ENCODE data around the gene RNF10. TPM values are rescaled to one million over a fixed set of nuclear protein-coding genes. Genes with fewer than 3 reads are reported as not detected.

The RNF10 gene
- total RNA-seq, 4 donors from 2014 or later: 201 to 306 (median 264) TPM

- H3K27ac ChIP-seq: peak overlapping the region in 1 of 4 donors; percentile 5
- DNase-seq (ENCODE audit: low spot score in 2 of 2): no peak
- no peak overlapping the region for H3K4me3 ChIP-seq
- peaks cover 8 to 100% (median 38%) of the 10 kb centered on the region in 3 donors for H3K36me3 ChIP-seq
- peaks cover 0 to 11% (median 0%) of the 10 kb centered on the region in 4 donors for H3K4me1 ChIP-seq
- no peak for TF ChIP-seq CTCF (IDR thresholded peaks at IDR 0.05)
- TF ChIP-seq POLR2A (IDR thresholded peaks at IDR 0.05): no peak
- TF ChIP-seq EP300 (IDR thresholded peaks at IDR 0.05): no peak
- 76 to 79% methylated on average over 2 of the region's 2 CpGs for WGBS, 2 donors
- no peaks in the 10 kb centered on the region for H3K9me3 ChIP-seq
- no peaks in the 10 kb centered on the region for H3K27me3 ChIP-seq
Observed at GRCh38 chr12:120574106-120574505, 40.0 kb downstream of the RNF10 start.

DNA sequence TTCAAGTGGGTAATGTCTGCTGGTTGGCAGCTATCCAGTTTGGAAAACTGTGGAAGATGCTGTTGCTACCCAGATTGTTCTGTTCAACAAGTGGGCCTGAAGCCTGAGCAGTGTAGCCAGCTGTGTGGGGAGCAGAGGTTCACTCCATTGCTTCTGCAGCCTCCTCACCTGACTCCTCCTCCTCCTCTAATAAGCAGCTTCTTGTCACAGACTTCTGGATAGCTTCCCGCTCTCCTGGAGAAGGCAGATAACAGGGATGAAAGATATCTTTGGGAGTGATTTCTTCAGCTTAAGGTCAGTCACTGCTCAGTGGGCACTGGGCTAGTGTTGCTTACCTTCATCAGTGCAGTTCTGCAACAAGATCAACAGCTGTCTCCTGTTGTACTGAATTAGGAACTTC lies 45.0 kb downstream of the RNF10 start:
- TF ChIP-seq POLR2A (IDR thresholded peaks at IDR 0.05) (no peak), CTCF (IDR thresholded peaks at IDR 0.05) (no peak), EP300 (IDR thresholded peaks at IDR 0.05) (no peak)
- H3K4me3 ChIP-seq: no peak overlapping the region
- H3K4me1 ChIP-seq: peaks cover 0 to 44% (median 10%) of the 10 kb centered on the region in 4 donors
- WGBS, 2 donors: 92 to 100% methylated on average over 1 of the region's 1 CpG
- H3K36me3 ChIP-seq: peaks cover 0 to 60% (median 26%) of the 10 kb centered on the region in 3 donors
- H3K27me3 ChIP-seq: no peaks in the 10 kb centered on the region
- H3K27ac ChIP-seq: no peak overlapping the region
- no peak for DNase-seq (ENCODE audit: low spot score in 2 of 2)
- H3K9me3 ChIP-seq: no peaks in the 10 kb centered on the region

DNA sequence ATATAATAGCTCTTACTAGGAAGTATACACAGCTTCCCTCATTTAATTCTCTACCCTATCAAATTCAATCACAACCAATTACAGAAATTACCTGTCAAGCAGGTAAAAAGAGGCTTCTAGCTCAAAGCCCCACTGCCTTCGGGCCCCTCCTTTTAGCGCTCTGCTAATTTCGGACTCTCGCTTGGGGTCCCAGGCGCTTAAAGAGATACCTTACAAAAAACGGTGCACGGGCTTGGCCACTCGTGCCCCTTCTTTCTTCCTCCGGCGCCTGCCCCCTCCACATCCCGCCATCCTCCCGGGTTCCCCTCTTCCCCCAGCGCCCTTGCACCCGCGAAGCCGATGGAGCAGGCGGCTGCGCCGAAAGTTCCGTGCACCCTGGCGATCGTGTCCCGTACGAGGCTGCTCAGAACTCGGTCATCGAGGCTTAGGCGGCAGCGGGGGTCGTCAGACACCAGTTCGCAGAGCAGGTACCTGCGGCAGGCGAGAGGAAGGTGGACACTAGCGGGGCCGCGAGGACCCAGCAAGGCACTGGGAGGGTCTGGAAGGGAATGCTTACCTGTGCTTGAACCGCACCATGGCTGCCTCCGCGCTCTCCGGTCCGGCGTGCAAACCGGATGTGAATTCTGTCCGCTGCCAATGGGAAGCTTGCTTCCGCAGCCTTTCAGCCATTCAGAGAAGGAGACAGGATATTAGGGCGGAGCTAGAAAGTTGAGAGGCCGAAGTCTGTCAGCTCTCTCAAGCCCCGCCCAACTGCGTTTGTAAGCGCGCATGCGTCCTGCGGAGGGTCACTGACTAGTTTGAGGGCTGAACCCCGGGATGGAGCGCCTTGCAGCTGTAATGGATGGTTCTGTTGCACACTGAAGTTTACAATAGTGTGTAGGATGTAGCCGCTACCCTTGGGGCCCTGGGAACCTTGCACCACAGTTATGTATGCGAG lies 46.9 kb downstream of the RNF10 start, which contains the start of gene POP5:
Gene POP5, minus strand, starts transcription at position 616 of the 937 bp plus-strand sequence. Its CDS starts 40 bp downstream, at position 576.
- Histone ChIP-seq H3K4me1 (peaks cover 0 to 49% (median 12%) of the 10 kb centered on the region in 4 donors), H3K4me3 (peak within 1 kb of the TSS; percentile 60 to 83 (median 80)), H3K27me3 (no peaks in the 10 kb centered on the region), H3K36me3 (peaks cover 0 to 42% (median 20%) of the 10 kb centered on the region in 3 donors), H3K27ac (peak within 1 kb of the TSS in 3 of 4 donors; percentile 57 to 81 (median 72)), H3K9me3 (no peaks in the 10 kb centered on the region)
- 1% methylated on average over 53 to 56 of the region's 56 CpGs for WGBS, 2 donors
- DNase-seq (ENCODE audit: low spot score in 2 of 2): peak; percentile 94 to 97
- TF ChIP-seq POLR2A (IDR thresholded peaks at IDR 0.05) (peak in 1 of 2 donors; percentile 44), EP300 (IDR thresholded peaks at IDR 0.05) (peak; percentile 43 to 76), CTCF (IDR thresholded peaks at IDR 0.05) (peak in 1 of 5 experiments; percentile 16)

- Histone ChIP-seq H3K36me3 (peaks cover 0 to 32% (median 16%) of the 10 kb centered on the region in 3 donors), H3K4me3 (peak overlapping the region; percentile 60 to 83 (median 80)), H3K9me3 (no peaks in the 10 kb centered on the region), H3K27ac (peak overlapping the region in 1 of 4 donors; percentile 81), H3K4me1 (peaks cover 0 to 49% (median 12%) of the 10 kb centered on the region in 4 donors), H3K27me3 (no peaks in the 10 kb centered on the region)
- DNase-seq (ENCODE audit: low spot score in 2 of 2): no peak
- WGBS, 2 donors: 26 to 28% methylated on average over 9 of the region's 9 CpGs
- TF ChIP-seq EP300 (IDR thresholded peaks at IDR 0.05) (no peak), CTCF (IDR thresholded peaks at IDR 0.05) (no peak), POLR2A (IDR thresholded peaks at IDR 0.05) (no peak)
Observed at GRCh38 chr12:120581998-120582397, 47.8 kb downstream of the RNF10 start.
